Measurements from ENCODE around the gene PCK1. TPM values are rescaled to one million over a fixed set of nuclear protein-coding genes. Genes with fewer than 3 reads are reported as not detected.

PCK1 gene
- total RNA-seq, 1 experiment from 2014 or later: 0.49 TPM

DNA sequence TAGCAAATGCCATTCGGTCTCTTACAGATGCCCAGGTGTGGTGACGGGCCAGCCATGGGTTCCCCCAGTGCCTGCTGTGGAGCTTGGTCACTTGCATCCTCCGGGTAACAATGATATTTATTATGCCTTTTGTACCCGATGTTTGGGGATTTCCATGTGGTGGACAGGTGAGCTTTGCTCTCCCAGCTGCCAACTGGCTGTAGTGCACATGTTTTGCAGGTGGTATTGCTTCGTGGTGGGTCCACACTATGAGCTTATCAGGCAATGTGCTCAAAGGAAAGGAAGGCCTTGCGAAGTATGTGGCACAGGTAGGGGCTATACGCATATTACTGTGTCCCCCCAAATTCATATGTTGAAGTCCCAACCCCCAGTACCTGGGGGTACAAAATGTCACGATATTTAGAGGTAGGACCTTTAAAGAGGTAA lies 31.7 kb upstream of the PCK1 start:
- H3K9me3 ChIP-seq (ENCODE audit: control insufficient read depth in 1 of 2, insufficient read depth in 1 of 2, low read depth in 1 of 2, low read length in 2 of 2): no peaks in the 10 kb centered on the region
- no peak for ATAC-seq
- 0 out of 2 replicates have a peak, but pooled peaks cover 4% of the 10 kb centered on the region for H3K27me3 ChIP-seq (ENCODE audit: insufficient read depth, low read length)
- no peak overlapping the region for H3K4me3 ChIP-seq (replicated peaks in 1 of 2; ENCODE audit: low read depth in 1 of 2, low read length in 2 of 2)
- CTCF ChIA-PET: no interaction called here
- BruUV-seq (replicated peaks): no TSS peak
- POLR2A ChIA-PET: no interaction called here
- no peak overlapping the region for H2AFZ ChIP-seq (ENCODE audit: low read depth, low read length, poor library complexity, severe bottlenecking)
- no peaks in the 10 kb centered on the region for H3K36me3 ChIP-seq (ENCODE audit: control insufficient read depth in 1 of 2, insufficient read depth in 2 of 2, low read length in 2 of 2)
- no peak overlapping the region for H3K4me2 ChIP-seq (ENCODE audit: low read length)
- no peak for DNase-seq (ENCODE audit: low read depth, low spot score)
- H3K4me1 ChIP-seq (ENCODE audit: control insufficient read depth in 1 of 2, insufficient read depth in 2 of 2, low read length in 2 of 2): no peaks in the 10 kb centered on the region
- H3K79me2 ChIP-seq (ENCODE audit: insufficient read depth, low read length): no peaks in the 10 kb centered on the region
- no peaks in the 10 kb centered on the region for H4K20me1 ChIP-seq (ENCODE audit: insufficient read depth)
- no peaks in the 10 kb centered on the region for H3K9me2 ChIP-seq (ENCODE audit: insufficient read depth)
- H3K27ac ChIP-seq (ENCODE audit: low read depth, low read length): no peak overlapping the region
- no peak overlapping the region for H3K9ac ChIP-seq (ENCODE audit: low read length)
- no peak for TF ChIP-seq JUND (IDR thresholded peaks at IDR 0.05)
- TF ChIP-seq FOSL1 (IDR thresholded peaks at IDR 0.05; ENCODE audit: low read depth): no peak
- TF ChIP-seq SRF (IDR thresholded peaks at IDR 0.05; ENCODE audit: low read depth): no peak
- TF ChIP-seq SIN3A (IDR thresholded peaks at IDR 0.05; ENCODE audit: low read depth): no peak
- no peak for TF ChIP-seq MAX (IDR thresholded peaks at IDR 0.05)
- TF ChIP-seq, protein P1, sequence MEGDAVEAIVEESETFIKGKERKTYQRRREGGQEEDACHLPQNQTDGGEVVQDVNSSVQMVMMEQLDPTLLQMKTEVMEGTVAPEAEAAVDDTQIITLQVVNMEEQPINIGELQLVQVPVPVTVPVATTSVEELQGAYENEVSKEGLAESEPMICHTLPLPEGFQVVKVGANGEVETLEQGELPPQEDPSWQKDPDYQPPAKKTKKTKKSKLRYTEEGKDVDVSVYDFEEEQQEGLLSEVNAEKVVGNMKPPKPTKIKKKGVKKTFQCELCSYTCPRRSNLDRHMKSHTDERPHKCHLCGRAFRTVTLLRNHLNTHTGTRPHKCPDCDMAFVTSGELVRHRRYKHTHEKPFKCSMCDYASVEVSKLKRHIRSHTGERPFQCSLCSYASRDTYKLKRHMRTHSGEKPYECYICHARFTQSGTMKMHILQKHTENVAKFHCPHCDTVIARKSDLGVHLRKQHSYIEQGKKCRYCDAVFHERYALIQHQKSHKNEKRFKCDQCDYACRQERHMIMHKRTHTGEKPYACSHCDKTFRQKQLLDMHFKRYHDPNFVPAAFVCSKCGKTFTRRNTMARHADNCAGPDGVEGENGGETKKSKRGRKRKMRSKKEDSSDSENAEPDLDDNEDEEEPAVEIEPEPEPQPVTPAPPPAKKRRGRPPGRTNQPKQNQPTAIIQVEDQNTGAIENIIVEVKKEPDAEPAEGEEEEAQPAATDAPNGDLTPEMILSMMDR (IDR thresholded peaks at IDR 0.05 in 2 of 3, conservative IDR thresholded peaks at IDR 0.05 in 1 of 3; ENCODE audit: borderline replicate concordance in 1 of 3, insufficient read depth in 1 of 3, low read depth in 2 of 3, low read length in 2 of 3): no peak
- TF ChIP-seq CBX3 (IDR thresholded peaks at IDR 0.05; ENCODE audit: low read depth): no peak
- TF ChIP-seq EZH2 (IDR thresholded peaks at IDR 0.05): no peak
- TF ChIP-seq ZNF274 (IDR thresholded peaks at IDR 0.05; ENCODE audit: low read depth, low read length): no peak
- TF ChIP-seq EZH2phosphoT487 (IDR thresholded peaks at IDR 0.05; ENCODE audit: borderline replicate concordance): no peak
- no peak for TF ChIP-seq YY1 (IDR thresholded peaks at IDR 0.05; ENCODE audit: extremely low read depth, insufficient replicate concordance, low read depth, low read length)
- no peak for TF ChIP-seq ZFX (IDR thresholded peaks at IDR 0.05)
- no peak for TF ChIP-seq REST (IDR thresholded peaks at IDR 0.05; ENCODE audit: low read depth)
- TF ChIP-seq, protein P2, sequence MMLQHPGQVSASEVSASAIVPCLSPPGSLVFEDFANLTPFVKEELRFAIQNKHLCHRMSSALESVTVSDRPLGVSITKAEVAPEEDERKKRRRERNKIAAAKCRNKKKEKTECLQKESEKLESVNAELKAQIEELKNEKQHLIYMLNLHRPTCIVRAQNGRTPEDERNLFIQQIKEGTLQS (IDR thresholded peaks at IDR 0.05): no peak
- TF ChIP-seq TCF7L2 (IDR thresholded peaks at IDR 0.05; ENCODE audit: borderline replicate concordance, extremely low read depth, insufficient read depth, insufficient read length): no peak
- TF ChIP-seq, protein P3, sequence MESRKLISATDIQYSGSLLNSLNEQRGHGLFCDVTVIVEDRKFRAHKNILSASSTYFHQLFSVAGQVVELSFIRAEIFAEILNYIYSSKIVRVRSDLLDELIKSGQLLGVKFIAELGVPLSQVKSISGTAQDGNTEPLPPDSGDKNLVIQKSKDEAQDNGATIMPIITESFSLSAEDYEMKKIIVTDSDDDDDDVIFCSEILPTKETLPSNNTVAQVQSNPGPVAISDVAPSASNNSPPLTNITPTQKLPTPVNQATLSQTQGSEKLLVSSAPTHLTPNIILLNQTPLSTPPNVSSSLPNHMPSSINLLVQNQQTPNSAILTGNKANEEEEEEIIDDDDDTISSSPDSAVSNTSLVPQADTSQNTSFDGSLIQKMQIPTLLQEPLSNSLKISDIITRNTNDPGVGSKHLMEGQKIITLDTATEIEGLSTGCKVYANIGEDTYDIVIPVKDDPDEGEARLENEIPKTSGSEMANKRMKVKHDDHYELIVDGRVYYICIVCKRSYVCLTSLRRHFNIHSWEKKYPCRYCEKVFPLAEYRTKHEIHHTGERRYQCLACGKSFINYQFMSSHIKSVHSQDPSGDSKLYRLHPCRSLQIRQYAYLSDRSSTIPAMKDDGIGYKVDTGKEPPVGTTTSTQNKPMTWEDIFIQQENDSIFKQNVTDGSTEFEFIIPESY (IDR thresholded peaks at IDR 0.05; ENCODE audit: extremely low read depth, insufficient replicate concordance, low read length): no peak
- RAD21 ChIA-PET (ENCODE audit: low non-redundant PET in 1 of 2, low total read pairs in 2 of 2, uncharacterized antibody in 2 of 2, unreplicated experiment in 2 of 2): no interaction called here
- intact Hi-C loops (cut with micrococcal nuclease): no loop called here

Data from HCT116 (cell line).